ENCODE measurements around the gene NFASC.

NFASC gene

GRCh38 chr1:205016075-205016474, 145.4 kb downstream of the NFASC start:
- no peak for DNase-seq

- no peak for DNase-seq
Observed at GRCh38 chr1:205016584-205016983, 145.9 kb downstream of the NFASC start.

GRCh38 chr1:205017001-205017400, 146.3 kb downstream of the NFASC start:
- no peak for DNase-seq

GRCh38 chr1:205017766-205018165, 147.1 kb downstream of the NFASC start:
- no peak for DNase-seq

GRCh38 chr1:205018381-205018780, 147.7 kb downstream of the NFASC start:
- no peak for DNase-seq

GRCh38 chr1:205020466-205020865, 149.8 kb downstream of the NFASC start:
- no peak for DNase-seq

- no peak for DNase-seq
Observed at GRCh38 chr1:205024679-205025078, 154.0 kb downstream of the NFASC start.

GRCh38 chr1:205025239-205025638, 154.6 kb downstream of the NFASC start:
- DNase-seq: no peak

- no peak for DNase-seq
Observed at GRCh38 chr1:205026181-205026580, 155.5 kb downstream of the NFASC start.

GRCh38 chr1:205028390-205028789, 157.7 kb downstream of the NFASC start:
- DNase-seq: no peak

GRCh38 chr1:205028924-205029323, 158.3 kb downstream of the NFASC start:
- no peak for DNase-seq

GRCh38 chr1:205030241-205030640, 159.6 kb downstream of the NFASC start:
- DNase-seq: no peak

GRCh38 chr1:205030896-205031295, 160.2 kb downstream of the NFASC start:
- DNase-seq: no peak

- no peak for DNase-seq
Observed at GRCh38 chr1:205032508-205032907, 161.8 kb downstream of the NFASC start.

GRCh38 chr1:205037539-205037938, 166.9 kb downstream of the NFASC start:
- no peak for DNase-seq

GRCh38 chr1:205038132-205038786, 167.6 kb downstream of the NFASC start:
- DNase-seq: no peak

- no peak for DNase-seq
Observed at GRCh38 chr1:205041001-205041715, 170.5 kb downstream of the NFASC start.

- DNase-seq: no peak
Observed at GRCh38 chr1:205041998-205042910, 171.6 kb downstream of the NFASC start.

- DNase-seq: no peak
Observed at GRCh38 chr1:205042911-205043806, 172.5 kb downstream of the NFASC start, which contains the start of gene CNTN2. Gene CNTN2, plus strand, starts transcription at chr1:205043212. Its CDS starts 9,974 bp downstream, at chr1:205053186.

- no peak for DNase-seq
Observed at GRCh38 chr1:205043866-205044265, 173.2 kb downstream of the NFASC start.

GRCh38 chr1:205044741-205045140, 174.1 kb downstream of the NFASC start:
- no peak for DNase-seq

- no peak for DNase-seq
Observed at GRCh38 chr1:205045146-205045545, 174.5 kb downstream of the NFASC start.

All from inflammatory macrophage treated with lipopolysaccharide for 1 hour (primary cell).